Measurements from ENCODE around the gene INAFM2.

- TF ChIP-seq CTCF (IDR thresholded peaks at IDR 0.05) (peak; percentile 59 to 68 (median 62)), POLR2AphosphoS5 (IDR thresholded peaks at IDR 0.05) (no peak), POLR2A (IDR thresholded peaks at IDR 0.05; ENCODE audit: low read depth) (no peak), EP300 (IDR thresholded peaks at IDR 0.05) (no peak)
Observed at GRCh38 chr15:40310001-40310959, 13.2 kb upstream of the INAFM2 start.

Measured in esophagus muscularis mucosa (tissue), 4 donors.